Neuron (in vitro differentiated cells): ENCODE measurements around the gene OBI1.

Source experiments
- H2AFZ ChIP-seq: one replicate; pipeline ENCODE4 v1.6.1; 2013; ENCODE audit warnings: low read depth, mild to moderate bottlenecking, inconsistent platforms, low read length, moderate library complexity
- H3K27me3 ChIP-seq: one replicate; pipeline ENCODE4 v1.6.1; 2013; ENCODE audit warnings: low read length; ENCODE audit not compliant: insufficient read depth
- H3K36me3 ChIP-seq: one replicate; pipeline ENCODE4 v1.6.1; 2013; ENCODE audit warnings: low read length; ENCODE audit not compliant: insufficient read depth
- H3K4me1 ChIP-seq: one replicate; pipeline ENCODE4 v1.6.1; 2013; ENCODE audit warnings: low read length; ENCODE audit not compliant: insufficient read depth
- H3K4me3 ChIP-seq: 2 replicates; pipeline ENCODE4 v1.5.1; 2013; ENCODE audit warnings: mild to moderate bottlenecking, low read length, moderate library complexity
- H3K9me3 ChIP-seq: one replicate; pipeline ENCODE4 v1.6.1; 2013; ENCODE audit warnings: low read length

Gene OBI1

GRCh38 chr13:78569029-78569428, 89.9 kb downstream of the OBI1 start:
- Histone ChIP-seq H3K9me3 (no peaks in the 10 kb centered on the region), H3K4me3 (no peak overlapping the region), H3K27me3 (peaks cover 2% of the 10 kb centered on the region), H3K36me3 (no peaks in the 10 kb centered on the region), H3K4me1 (no peaks in the 10 kb centered on the region), H2AFZ (no peak overlapping the region)

- no peaks in the 10 kb centered on the region for H3K36me3 ChIP-seq
These were observed 92.3 kb downstream of the OBI1 start for GRCh38 chr13:78566631-78567030.

More at GRCh38 chr13:78566631-78567030, 92.3 kb downstream of the OBI1 start:
- H3K27me3 ChIP-seq = peaks cover 2% of the 10 kb centered on the region
- H3K9me3 ChIP-seq = no peaks in the 10 kb centered on the region
- no peaks in the 10 kb centered on the region for H3K4me1 ChIP-seq
- no peak overlapping the region for H2AFZ ChIP-seq
- no peak overlapping the region for H3K4me3 ChIP-seq
